ENCODE measurements around the gene PGM1.

PGM1 gene

DNA sequence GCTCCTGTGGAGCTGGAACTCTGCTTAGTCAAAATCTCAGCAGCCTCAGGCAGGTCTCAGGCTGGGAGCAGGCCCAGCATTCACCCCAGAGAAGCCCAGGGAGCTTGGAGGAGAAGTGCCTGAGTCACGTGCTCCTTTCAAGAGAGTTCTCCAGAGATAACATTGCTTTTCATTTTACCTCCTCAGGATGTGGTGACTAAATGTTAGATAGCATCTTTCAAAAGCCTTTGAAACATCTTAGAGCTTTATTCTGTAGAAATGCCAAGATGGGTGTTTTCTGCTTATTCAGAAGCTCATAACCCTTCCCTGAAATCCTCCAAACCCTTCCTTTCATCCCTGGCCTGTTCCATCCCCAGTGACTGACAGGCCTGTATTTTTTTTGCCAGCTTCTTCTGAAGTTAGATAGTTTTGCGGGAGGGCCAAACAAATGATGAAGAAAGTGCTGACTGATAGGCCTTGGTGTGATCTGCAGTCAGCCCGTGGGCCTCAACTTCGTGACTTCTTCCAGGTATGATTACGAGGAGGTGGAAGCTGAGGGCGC is 58.0 kb downstream of the PGM1 start:
- H3K4me3 ChIP-seq (replicated peaks; ENCODE audit: low read depth, low read length), result no peak overlapping the region
- H3K36me3 ChIP-seq (ENCODE audit: control insufficient read depth, insufficient read depth, low read length), result peaks cover 9% of the 10 kb centered on the region
- no peaks in the 10 kb centered on the region for H3K27me3 ChIP-seq (replicated peaks; ENCODE audit: control insufficient read depth, insufficient read depth, low read length)
- TF ChIP-seq, protein P1, sequence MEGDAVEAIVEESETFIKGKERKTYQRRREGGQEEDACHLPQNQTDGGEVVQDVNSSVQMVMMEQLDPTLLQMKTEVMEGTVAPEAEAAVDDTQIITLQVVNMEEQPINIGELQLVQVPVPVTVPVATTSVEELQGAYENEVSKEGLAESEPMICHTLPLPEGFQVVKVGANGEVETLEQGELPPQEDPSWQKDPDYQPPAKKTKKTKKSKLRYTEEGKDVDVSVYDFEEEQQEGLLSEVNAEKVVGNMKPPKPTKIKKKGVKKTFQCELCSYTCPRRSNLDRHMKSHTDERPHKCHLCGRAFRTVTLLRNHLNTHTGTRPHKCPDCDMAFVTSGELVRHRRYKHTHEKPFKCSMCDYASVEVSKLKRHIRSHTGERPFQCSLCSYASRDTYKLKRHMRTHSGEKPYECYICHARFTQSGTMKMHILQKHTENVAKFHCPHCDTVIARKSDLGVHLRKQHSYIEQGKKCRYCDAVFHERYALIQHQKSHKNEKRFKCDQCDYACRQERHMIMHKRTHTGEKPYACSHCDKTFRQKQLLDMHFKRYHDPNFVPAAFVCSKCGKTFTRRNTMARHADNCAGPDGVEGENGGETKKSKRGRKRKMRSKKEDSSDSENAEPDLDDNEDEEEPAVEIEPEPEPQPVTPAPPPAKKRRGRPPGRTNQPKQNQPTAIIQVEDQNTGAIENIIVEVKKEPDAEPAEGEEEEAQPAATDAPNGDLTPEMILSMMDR (IDR thresholded peaks at IDR 0.05; ENCODE audit: insufficient read depth, low read length, poor library complexity, severe bottlenecking), result no peak
- no peak for DNase-seq (ENCODE audit: extremely low read depth, insufficient read length)

DNA sequence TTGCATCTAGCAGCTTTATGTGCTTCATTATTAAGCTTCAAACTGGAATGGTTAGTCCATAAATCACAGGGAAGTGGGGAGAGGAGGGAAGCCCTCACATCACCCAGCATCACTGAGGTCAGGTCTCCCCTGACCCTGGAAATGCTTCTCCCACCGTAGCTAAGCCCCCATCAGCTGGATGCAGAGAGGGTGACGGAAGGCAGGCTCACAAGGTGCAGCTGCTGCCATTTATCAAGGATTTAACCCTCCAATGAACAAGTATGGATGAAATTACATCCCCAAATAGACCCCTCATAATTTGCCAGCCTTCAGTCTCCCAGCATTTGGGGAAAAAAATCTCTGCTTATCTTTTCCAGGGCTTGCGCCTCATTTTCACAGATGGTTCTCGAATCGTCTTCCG is 60.8 kb downstream of the PGM1 start:
- TF ChIP-seq, protein P1 (IDR thresholded peaks at IDR 0.05; ENCODE audit: insufficient read depth, low read length, poor library complexity, severe bottlenecking), result no peak
- H3K36me3 ChIP-seq (ENCODE audit: control insufficient read depth, insufficient read depth, low read length), result peaks cover 9% of the 10 kb centered on the region
- H3K4me3 ChIP-seq (replicated peaks; ENCODE audit: low read depth, low read length), result no peak overlapping the region
- no peaks in the 10 kb centered on the region for H3K27me3 ChIP-seq (replicated peaks; ENCODE audit: control insufficient read depth, insufficient read depth, low read length)
- no peak for DNase-seq (ENCODE audit: extremely low read depth, insufficient read length)

DNA sequence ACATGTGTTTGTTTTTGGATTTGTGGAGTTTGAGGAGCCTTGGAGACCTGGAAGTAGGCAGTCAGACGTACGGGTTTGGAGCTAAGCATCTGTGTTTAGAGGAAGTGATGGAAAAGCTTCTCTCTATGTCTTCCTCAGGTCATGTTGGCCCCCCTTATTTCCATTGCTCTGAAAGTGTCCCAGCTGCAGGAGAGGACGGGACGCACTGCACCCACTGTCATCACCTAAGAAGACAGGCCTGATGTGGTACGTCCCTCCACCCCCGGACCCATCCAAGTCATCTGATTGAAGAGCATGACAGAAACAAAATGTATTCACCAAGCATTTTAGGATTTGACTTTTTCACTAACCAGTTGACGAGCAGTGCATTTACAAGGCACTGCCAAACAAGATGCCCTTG is 66.2 kb downstream of the PGM1 start:
- H3K4me3 ChIP-seq (replicated peaks; ENCODE audit: low read depth, low read length), result no peak overlapping the region
- H3K27me3 ChIP-seq (replicated peaks; ENCODE audit: control insufficient read depth, insufficient read depth, low read length), result no peaks in the 10 kb centered on the region
- DNase-seq (ENCODE audit: extremely low read depth, insufficient read length), result no peak
- TF ChIP-seq, protein P1 (IDR thresholded peaks at IDR 0.05; ENCODE audit: insufficient read depth, low read length, poor library complexity, severe bottlenecking), result no peak
- H3K36me3 ChIP-seq (ENCODE audit: control insufficient read depth, insufficient read depth, low read length), result peaks cover 5% of the 10 kb centered on the region

DNA sequence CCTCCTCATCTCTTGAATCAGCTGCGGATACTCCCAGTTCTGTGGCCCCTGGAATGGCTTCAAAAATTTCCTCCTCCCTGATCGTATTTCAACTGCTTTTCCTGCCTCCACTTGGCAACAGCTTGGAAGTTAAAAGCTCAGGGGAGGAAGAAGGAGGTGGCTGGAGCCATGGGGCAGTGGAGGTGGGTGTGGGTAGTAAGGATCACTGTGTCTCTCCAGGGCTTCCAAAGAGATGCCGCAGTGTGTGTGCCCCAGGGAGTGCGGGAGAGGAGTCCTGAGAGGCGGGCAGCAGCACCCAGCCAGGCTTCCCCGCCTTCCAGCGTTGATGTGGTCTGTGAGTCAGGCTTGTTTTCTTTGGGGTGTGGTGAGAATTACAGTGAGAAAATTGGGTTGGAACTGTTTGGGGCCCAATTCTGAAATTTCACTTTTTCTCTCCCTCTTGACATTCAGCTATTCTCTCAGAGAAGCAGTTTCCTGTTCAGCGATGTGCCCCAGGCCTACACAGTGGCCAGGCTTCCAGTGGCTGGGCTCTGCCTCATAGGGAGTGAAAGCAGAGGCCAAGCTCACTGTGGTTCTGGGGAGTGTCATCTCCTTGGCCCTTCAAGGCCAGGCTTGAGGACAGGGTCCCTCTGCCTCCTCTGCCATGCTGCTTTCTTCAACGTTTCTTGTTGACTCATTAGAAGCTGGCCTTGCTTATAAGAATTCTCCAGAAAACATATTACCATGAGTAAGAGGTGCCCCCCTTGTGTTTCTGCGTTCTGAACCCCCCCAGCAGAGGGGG is 69.0 kb downstream of the PGM1 start:
- no peaks in the 10 kb centered on the region for H3K27me3 ChIP-seq (replicated peaks; ENCODE audit: control insufficient read depth, insufficient read depth, low read length)
- no peak for DNase-seq (ENCODE audit: extremely low read depth, insufficient read length)
- TF ChIP-seq, protein P1 (IDR thresholded peaks at IDR 0.05; ENCODE audit: insufficient read depth, low read length, poor library complexity, severe bottlenecking), result no peak
- no peak overlapping the region for H3K4me3 ChIP-seq (replicated peaks; ENCODE audit: low read depth, low read length)
- peaks cover 2% of the 10 kb centered on the region for H3K36me3 ChIP-seq (ENCODE audit: control insufficient read depth, insufficient read depth, low read length)

DNA sequence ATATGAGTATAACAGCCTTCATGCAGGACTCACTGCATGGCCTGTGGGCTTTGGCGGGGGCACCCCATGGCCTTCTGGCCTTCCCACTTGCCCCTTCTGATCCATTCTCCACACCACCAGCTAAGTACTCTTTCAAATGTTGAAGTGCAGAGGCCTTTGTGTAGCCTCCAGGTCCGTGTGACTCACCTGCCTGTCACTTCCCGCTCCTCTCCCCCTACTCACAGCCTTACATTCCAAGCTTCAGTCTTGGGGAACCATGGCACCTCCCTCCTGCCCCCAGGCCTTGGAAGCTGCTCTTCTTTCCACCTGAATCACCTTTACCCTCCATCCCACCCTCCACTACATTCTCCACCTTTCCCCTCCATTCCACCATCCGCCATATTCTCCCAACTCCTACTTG is 69.6 kb downstream of the PGM1 start:
- no peak for DNase-seq (ENCODE audit: extremely low read depth, insufficient read length)
- H3K4me3 ChIP-seq (replicated peaks; ENCODE audit: low read depth, low read length), result no peak overlapping the region
- H3K36me3 ChIP-seq (ENCODE audit: control insufficient read depth, insufficient read depth, low read length), result peaks cover 2% of the 10 kb centered on the region
- H3K27me3 ChIP-seq (replicated peaks; ENCODE audit: control insufficient read depth, insufficient read depth, low read length), result no peaks in the 10 kb centered on the region
- TF ChIP-seq, protein P1 (IDR thresholded peaks at IDR 0.05; ENCODE audit: insufficient read depth, low read length, poor library complexity, severe bottlenecking), result no peak

All from GM06990 (cell line).